NAMALWA (cell line): ENCODE data around the gene FLII.

Experiments used
- DNase-seq: peaks from one replicate; pipeline ENCODE4 v3.0.0-alpha.2; 2015; ENCODE audit warnings: low spot score

The FLII gene

GRCh38 chr17:18260332-18261145 lies 2.0 kb upstream of the FLII start, which contains the start of gene MIEF2:
MIEF2 (plus strand) TSS chr17:18260662; CDS start chr17:18262721, 2,059 bp downstream.
- peak; percentile 88 for DNase-seq

- no peak for DNase-seq
Observed at GRCh38 chr17:18259621-18260331, 1.2 kb upstream of the FLII start.

- DNase-seq = peak; percentile 42
Observed at GRCh38 chr17:18257982-18258355, 569 bp downstream of the FLII start.

- no peak for DNase-seq
Observed at GRCh38 chr17:18257268-18257981, 1.1 kb downstream of the FLII start.

GRCh38 chr17:18256776-18257175 lies 1.8 kb downstream of the FLII start:
- no peak for DNase-seq

GRCh38 chr17:18256351-18256750 lies 2.2 kb downstream of the FLII start:
- no peak for DNase-seq

GRCh38 chr17:18254888-18255649 lies 3.5 kb downstream of the FLII start:
- DNase-seq = no peak

- DNase-seq = no peak
Observed at GRCh38 chr17:18253947-18254821, 4.4 kb downstream of the FLII start.

- no peak for DNase-seq
Observed at GRCh38 chr17:18253187-18253884, 5.2 kb downstream of the FLII start.

GRCh38 chr17:18252160-18252559 lies 6.4 kb downstream of the FLII start:
- DNase-seq = no peak

GRCh38 chr17:18251204-18251603 lies 7.3 kb downstream of the FLII start:
- no peak for DNase-seq

- DNase-seq = no peak
Observed at GRCh38 chr17:18250708-18251107, 7.8 kb downstream of the FLII start.

- DNase-seq = no peak
Observed at GRCh38 chr17:18250259-18250658, 8.3 kb downstream of the FLII start.

GRCh38 chr17:18248811-18249210 lies 9.7 kb downstream of the FLII start:
- no peak for DNase-seq

GRCh38 chr17:18248300-18248731 lies 10.2 kb downstream of the FLII start:
- peak; percentile 75 for DNase-seq

- no peak for DNase-seq
Observed at GRCh38 chr17:18247613-18248001, 10.9 kb downstream of the FLII start.

- DNase-seq = peak; percentile 45
Observed at GRCh38 chr17:18246880-18247612, 11.5 kb downstream of the FLII start.

- DNase-seq = no peak
Observed at GRCh38 chr17:18246109-18246725, 12.3 kb downstream of the FLII start.
